Stimulated activated CD8-positive, alpha-beta memory T cell treated with anti-CD3 and anti-CD28 coated beads, Interleukin-15, amount 100 ng/mL, for 48 hours (primary cell): ENCODE measurements around the gene ALDH1A1.

Experiments
- DNase-seq, 2 donors: peaks; one replicate each; pipeline ENCODE4 v3.0.0-alpha.2; 2020; ENCODE audit warnings: low read depth in 2 of 2

The ALDH1A1 gene

GRCh38 chr9:72952914-72953313 is at the start of gene ALDH1A1:
Gene ALDH1A1, minus strand, starts transcription at chr9:72953053. Its CDS starts 53 bp downstream, at chr9:72953000.
- DNase-seq = no peak

GRCh38 chr9:73001860-73002259 is 49.0 kb upstream of the ALDH1A1 start:
- DNase-seq = no peak

- no peak for DNase-seq
Measured at GRCh38 chr9:72998363-72998762, 45.5 kb upstream of the ALDH1A1 start.

GRCh38 chr9:72997387-72997995 is 44.6 kb upstream of the ALDH1A1 start:
- no peak for DNase-seq

- DNase-seq = no peak
Measured at GRCh38 chr9:72996684-72997314, 43.9 kb upstream of the ALDH1A1 start.

- no peak for DNase-seq
Measured at GRCh38 chr9:72996114-72996513, 43.3 kb upstream of the ALDH1A1 start.

GRCh38 chr9:72995131-72996024 is 42.5 kb upstream of the ALDH1A1 start:
- no peak for DNase-seq

GRCh38 chr9:72991772-72992171 is 38.9 kb upstream of the ALDH1A1 start:
- no peak for DNase-seq

- DNase-seq = no peak
Measured at GRCh38 chr9:72990397-72991182, 37.7 kb upstream of the ALDH1A1 start.

- no peak for DNase-seq
Measured at GRCh38 chr9:72986522-72987116, 33.8 kb upstream of the ALDH1A1 start.

- no peak for DNase-seq
Measured at GRCh38 chr9:72985746-72986145, 32.9 kb upstream of the ALDH1A1 start.

- no peak for DNase-seq
Measured at GRCh38 chr9:72984991-72985390, 32.1 kb upstream of the ALDH1A1 start.

- DNase-seq = no peak
Measured at GRCh38 chr9:72984226-72984947, 31.5 kb upstream of the ALDH1A1 start.

- no peak for DNase-seq
Measured at GRCh38 chr9:72983512-72984225, 30.8 kb upstream of the ALDH1A1 start.

- no peak for DNase-seq
Measured at GRCh38 chr9:72983056-72983455, 30.2 kb upstream of the ALDH1A1 start.

- no peak for DNase-seq
Measured at GRCh38 chr9:72982146-72982799, 29.4 kb upstream of the ALDH1A1 start.

- no peak for DNase-seq
Measured at GRCh38 chr9:72981433-72981832, 28.6 kb upstream of the ALDH1A1 start.

- DNase-seq = no peak
Measured at GRCh38 chr9:72980600-72981265, 27.9 kb upstream of the ALDH1A1 start.

- DNase-seq = no peak
Measured at GRCh38 chr9:72980183-72980582, 27.3 kb upstream of the ALDH1A1 start.
